Ishikawa (cell line): ENCODE results near the gene AKAP17A.

Experiments
- EP300 ChIP-seq: IDR thresholded peaks from 2 replicates; pipeline ENCODE4 v1.6.1; 2012; ENCODE audit warnings: borderline replicate concordance
- MAX ChIP-seq: IDR thresholded peaks from 2 replicates; pipeline ENCODE4 v1.6.1; 2012
- REST ChIP-seq: IDR thresholded peaks from 2 replicates; pipeline ENCODE4 v1.6.1; 2012; ENCODE audit warnings: low read depth, mild to moderate bottlenecking
- TAF1 ChIP-seq: IDR thresholded peaks from 2 replicates; pipeline ENCODE4 v1.6.1; 2012; ENCODE audit warnings: low read depth, mild to moderate bottlenecking
- USF1 ChIP-seq: IDR thresholded peaks from 2 replicates; pipeline ENCODE4 v1.6.1; 2012
- ZBTB7A ChIP-seq: IDR thresholded peaks from 2 replicates; pipeline ENCODE4 v1.6.1; 2012; ENCODE audit warnings: low read depth

GRCh38 chrX:1599791-1600405, 8.5 kb downstream of the AKAP17A start:
- TF ChIP-seq ZBTB7A (no peak), MAX (no peak), USF1 (no peak), EP300 (no peak), REST (no peak), TAF1 (no peak)
